ENCODE data around the gene PRELID3B.
A peak's percentile ranks its signal among the peaks of the same experiment; 100 is the strongest.

PRELID3B gene

GRCh38 chr20:59042151-59042795 is at the start of gene PRELID3B:
Gene PRELID3B, minus strand, starts transcription at chr20:59042786. Its CDS starts 56 bp downstream, at chr20:59042730.
- DNase-seq, result no peak

DNA sequence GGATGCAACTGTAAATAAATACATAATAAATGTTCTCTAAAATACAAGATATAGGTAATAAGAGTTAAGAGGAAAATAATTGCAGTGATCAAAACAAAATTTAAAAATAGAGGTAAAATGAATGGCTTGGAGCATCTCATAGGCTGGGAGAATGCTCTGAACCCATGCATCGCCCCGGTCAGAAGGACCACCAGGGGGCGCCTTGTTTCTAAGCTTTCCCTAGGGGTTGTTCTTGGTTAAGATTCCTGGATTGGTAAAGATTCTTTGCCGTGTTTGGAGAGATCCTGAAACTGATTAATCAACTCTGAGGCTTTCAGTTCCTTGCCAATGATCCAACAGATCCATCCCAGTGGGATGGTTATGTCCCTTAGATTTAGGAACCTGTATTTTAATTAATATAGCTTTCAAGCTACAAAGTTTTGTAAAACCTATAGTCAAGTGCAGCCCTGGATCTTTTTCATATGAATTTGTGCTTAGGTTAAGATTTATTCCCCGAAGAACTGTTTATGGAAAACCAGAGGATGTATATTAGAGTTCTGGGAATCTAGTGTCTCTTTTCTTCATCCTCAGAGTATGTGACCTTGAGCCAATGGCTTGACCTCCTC is 45.3 kb upstream of the PRELID3B start:
- peak; percentile 91 for DNase-seq

GRCh38 chr20:59086923-59087322 is 44.3 kb upstream of the PRELID3B start:
- no peak for DNase-seq

GRCh38 chr20:59084041-59084850 is 41.7 kb upstream of the PRELID3B start:
- no peak for DNase-seq

- no peak for DNase-seq
Observed at GRCh38 chr20:59082981-59083380, 40.4 kb upstream of the PRELID3B start.

DNA sequence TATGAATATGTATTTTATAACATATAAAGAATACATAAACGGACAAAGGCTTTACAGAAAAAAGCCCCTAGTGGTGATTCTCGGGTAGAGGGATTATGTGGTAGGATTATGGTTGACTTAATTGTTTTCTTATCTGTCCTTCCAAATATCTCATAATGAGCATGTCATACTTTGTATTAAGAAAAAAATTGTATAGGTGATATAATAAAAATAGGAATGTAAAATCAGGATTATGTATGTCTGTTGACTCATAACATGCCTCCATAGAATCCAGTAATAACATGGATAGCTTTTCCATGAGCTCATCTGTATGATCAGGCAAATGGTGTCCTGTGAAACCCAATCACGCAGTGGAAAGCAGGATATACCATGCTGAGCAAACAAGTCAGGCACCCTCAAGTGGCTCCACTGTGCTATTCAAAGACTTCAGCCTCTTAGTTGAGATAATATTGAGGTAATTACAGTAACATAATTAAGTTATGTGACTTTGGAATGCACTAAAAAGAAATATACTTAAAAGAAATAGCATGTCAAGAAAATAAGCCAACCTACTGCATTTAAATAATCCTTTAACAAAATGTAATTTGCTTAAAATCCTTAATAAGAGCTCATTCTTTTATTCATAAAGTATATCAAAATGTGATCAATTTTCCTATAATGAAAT is 39.6 kb upstream of the PRELID3B start:
- no peak for DNase-seq

DNA sequence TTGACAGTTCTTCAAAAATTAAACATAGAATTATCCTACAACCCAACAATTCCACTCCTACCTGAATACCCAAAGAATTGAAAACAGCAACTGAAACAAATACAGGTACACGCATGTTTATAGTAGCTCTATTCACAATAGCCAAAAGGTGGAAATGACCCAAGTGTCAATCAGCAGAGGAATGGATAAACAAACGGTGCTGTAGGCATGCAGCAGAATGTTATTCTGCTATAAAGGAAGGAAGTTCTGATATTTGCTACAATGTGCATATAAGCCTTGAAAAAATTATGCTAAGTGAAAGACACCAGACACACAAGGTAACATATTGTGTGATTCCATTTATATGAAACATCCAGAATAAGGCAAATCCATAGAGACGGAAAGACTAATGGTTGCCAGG is 38.5 kb upstream of the PRELID3B start:
- no peak for DNase-seq

GRCh38 chr20:59078231-59078630 is 35.6 kb upstream of the PRELID3B start:
- no peak for DNase-seq

DNA sequence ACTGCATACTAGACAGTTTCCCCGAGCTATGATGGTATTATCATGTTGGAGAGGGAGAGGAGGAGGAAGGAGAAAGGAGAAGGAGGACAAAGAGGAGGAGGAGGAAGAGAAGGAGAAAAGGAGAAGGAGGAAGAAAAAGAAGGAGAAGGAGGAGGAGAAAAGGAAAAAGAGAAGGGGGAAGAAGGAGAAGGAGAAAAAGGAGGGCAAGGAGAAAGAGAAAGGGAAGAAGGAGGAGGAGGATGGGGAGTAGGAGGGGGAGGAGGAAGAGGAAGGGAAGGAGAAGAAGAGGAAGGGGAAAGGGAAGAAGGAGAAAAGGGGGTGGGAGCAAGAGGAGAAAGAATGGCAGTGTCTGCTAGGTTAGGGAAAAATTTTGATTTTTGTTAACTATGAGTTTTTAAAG is 35.1 kb upstream of the PRELID3B start:
- no peak for DNase-seq

DNA sequence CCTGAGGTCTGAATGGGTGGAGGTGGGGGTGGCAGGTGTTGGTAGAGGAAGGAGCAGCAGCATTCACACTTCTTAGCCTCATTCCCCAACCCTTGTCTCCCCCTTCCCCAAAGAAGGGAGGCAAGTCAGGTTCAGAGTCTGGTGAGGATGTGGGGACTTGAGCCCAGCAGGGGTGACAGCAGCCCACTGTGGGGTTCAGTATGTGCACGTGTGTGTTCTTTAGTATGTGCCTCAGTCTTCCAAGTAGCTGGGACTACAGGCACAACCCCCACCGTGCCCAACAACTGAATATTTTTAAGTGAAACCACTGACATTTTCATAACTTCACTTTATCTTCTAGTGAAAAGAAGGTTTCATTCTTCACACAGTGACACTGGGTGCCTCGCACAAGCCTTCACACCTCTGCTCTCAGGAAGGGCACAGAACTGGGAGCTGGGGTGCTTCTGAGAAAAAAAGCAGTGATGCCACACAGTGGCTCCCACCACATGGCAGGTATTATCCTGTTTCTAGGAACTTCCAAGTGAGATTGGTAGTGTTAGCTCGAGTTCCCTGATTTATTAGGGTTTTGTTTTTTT is 33.4 kb upstream of the PRELID3B start:
- DNase-seq, result no peak

DNA sequence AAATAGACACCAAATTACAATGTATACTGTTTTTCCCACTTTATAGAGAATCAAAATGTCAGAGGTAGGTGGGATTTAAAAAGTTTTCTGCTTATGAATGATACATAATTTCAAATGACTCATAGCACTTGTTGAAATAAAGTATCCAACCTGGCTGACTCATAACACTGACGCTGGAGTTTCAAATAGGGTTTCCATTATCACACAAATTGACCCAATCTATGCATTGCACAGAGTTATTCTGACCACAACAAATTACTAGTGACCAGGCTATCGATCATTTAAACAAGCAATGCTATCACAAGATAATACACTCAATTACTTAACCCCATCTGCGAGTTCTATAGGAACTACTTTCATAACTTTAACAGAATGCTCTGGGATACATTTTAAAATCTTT is 31.9 kb upstream of the PRELID3B start:
- DNase-seq, result no peak

- no peak for DNase-seq
Observed at GRCh38 chr20:59073582-59073981, 31.0 kb upstream of the PRELID3B start.

GRCh38 chr20:59071216-59071615 is 28.6 kb upstream of the PRELID3B start:
- DNase-seq, result no peak

GRCh38 chr20:59069026-59069425 is 26.4 kb upstream of the PRELID3B start:
- no peak for DNase-seq

DNA sequence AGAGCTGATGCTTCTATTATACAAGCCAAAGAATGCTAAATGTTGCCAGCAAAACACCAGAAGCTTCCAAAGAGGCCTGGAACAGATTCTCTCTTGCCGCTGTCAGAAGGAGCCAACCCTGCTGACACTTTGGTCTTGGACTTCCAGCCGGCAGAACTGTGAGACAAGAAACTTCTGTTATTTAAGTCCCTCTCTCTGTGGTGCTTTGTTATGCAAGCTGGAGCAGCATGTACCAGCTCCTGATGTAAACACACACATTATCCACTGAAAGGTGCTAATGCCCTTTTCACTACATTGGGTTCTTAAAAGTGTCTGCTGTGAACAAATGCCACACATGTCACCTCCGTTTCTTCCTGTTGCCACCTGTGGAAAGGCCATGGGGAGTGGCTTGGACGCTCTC is 25.9 kb upstream of the PRELID3B start:
- DNase-seq, result no peak

GRCh38 chr20:59064214-59064722 is 21.7 kb upstream of the PRELID3B start:
- no peak for DNase-seq

GRCh38 chr20:59063358-59064213 is 21.0 kb upstream of the PRELID3B start:
- DNase-seq, result no peak

GRCh38 chr20:59062081-59062480 is 19.5 kb upstream of the PRELID3B start:
- no peak for DNase-seq

DNA sequence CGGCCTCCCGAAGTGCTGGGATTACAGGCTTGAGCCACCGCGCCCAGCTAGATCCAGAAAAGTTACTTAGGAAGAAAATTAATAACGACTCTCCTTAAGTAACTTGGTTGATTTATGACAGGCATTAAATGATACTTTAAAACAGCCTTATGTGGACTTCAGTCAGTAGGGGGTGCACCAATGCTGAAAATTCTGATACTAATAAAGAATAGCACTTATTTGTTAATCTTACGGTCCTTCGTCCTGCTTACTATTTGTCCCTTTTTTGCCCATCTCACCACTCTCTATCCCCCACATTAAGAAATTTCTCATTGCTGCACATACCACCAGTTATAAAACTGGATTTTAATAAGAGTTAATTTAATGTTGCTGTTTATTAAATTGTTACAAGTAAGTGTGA is 12.7 kb upstream of the PRELID3B start:
- no peak for DNase-seq

DNA sequence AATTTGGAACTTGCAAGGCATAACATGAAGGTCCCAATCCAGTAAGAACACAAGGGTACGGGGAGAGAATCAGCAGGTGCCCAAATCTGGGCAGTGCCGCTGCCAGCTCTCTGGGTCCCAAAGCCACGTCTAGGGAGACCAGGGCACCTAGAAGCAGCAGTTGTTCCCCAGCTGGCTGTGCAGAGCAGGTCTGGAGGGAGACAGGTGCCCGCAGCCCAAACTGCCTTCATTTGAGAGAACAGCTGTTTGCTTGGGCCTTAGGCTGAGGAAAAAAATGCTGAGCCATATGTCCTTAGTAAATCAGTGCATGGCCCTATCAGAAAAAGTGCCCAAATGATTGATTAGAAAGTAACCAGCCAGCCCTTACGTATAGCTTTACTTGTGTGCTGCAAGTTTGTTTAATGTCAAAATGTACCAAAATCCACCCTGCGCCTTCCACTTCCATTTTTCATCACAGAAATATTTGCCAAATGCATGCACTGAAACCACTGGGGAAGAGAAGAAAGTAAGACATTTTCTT is 9.1 kb upstream of the PRELID3B start:
- DNase-seq, result no peak

GRCh38 chr20:59050437-59050836 is 7.9 kb upstream of the PRELID3B start:
- no peak for DNase-seq

DNA sequence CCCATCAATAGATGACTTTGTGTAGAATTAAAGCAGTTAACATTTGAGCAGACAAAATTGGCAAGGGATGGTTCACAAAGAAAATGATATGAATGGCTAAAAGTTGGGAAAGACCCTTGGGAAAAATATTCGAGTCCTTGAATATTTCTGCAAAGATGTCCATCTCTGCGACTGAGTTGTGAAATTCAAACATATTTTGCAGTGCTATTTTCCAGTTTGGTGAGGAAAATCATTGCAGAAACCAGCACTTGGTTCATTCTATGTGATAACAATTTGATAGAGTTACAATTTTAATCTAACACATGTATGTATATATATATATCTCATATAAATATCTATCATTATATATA is 6.1 kb upstream of the PRELID3B start:
- DNase-seq, result no peak
